Endothelial cell of umbilical vein (primary cell): ENCODE measurements around the gene C5AR2. TPM values are rescaled to one million over a fixed set of nuclear protein-coding genes. Genes with fewer than 3 reads are reported as not detected.
A peak's percentile ranks its signal among the peaks of the same experiment; 100 is the strongest.

ENCODE experiments used
- BruUV-seq: library from RNA; stranded (reverse); fragments of 400-500 nt; replicated peaks from 2 replicates; lab custom pipeline; 2021; lab: Mats Ljungman, UMichigan
- CTCF ChIA-PET: fragments of 300-600, 350-600 bp; sonication (Branson Sonifier 250); formaldehyde crosslinking; loops from one replicate; lab custom pipeline; 2021; ENCODE audit warnings: antibody characterized with exemption, inconsistent platforms; lab: Charles Lee
- POLR2A ChIA-PET: fragments of 300-600, 350-600 bp; sonication (Branson Sonifier 250); formaldehyde crosslinking; loops from one replicate; lab custom pipeline; 2021; ENCODE audit warnings: antibody characterized with exemption, inconsistent platforms; lab: Charles Lee
- DNase-seq: peaks from one replicate; pipeline ENCODE4 v3.0.0-alpha.2; 2011; ENCODE audit warnings: low read depth, low spot score
- FAIRE-seq: peaks from 2 replicates; lab custom pipeline; 2011; peaks lifted over from hg19 to GRCh38; lab: Jason Lieb, UNC
- H2AFZ ChIP-seq: 2 replicates; pipeline ENCODE4 v1.6.0; 2012; ENCODE audit warnings: low read depth, low read length, control low read depth, inconsistent platforms
- H3K27ac ChIP-seq: 2 replicates; pipeline ENCODE4 v1.5.1; 2011; ENCODE audit warnings: low read depth, mild to moderate bottlenecking, control low read depth, low read length, moderate library complexity; ENCODE audit not compliant: insufficient read depth
- H3K27me3 ChIP-seq, 2 experiments: 2 replicates each; pipeline versions ENCODE4 v1.6.0 to v1.6.1; 2011; ENCODE audit warnings: low read length in 2 of 2, mixed read lengths in 1 of 2; ENCODE audit not compliant: control insufficient read depth in 2 of 2, insufficient read depth in 2 of 2
- H3K36me3 ChIP-seq, 2 experiments: 2 replicates in 1 of 2; 3 replicates in 1 of 2; pipeline ENCODE4 v1.5.1; 2011; ENCODE audit warnings: low read length in 2 of 2, mild to moderate bottlenecking in 1 of 2, moderate library complexity in 1 of 2; ENCODE audit not compliant: control insufficient read depth in 2 of 2, insufficient read depth in 2 of 2; ENCODE audit errors: extremely low read depth in 1 of 2
- H3K4me1 ChIP-seq: 3 replicates; pipeline ENCODE4 v1.5.1; 2011; ENCODE audit warnings: mild to moderate bottlenecking, low read length; ENCODE audit not compliant: control insufficient read depth, insufficient read depth; ENCODE audit errors: extremely low read depth
- H3K4me2 ChIP-seq: 2 replicates; pipeline ENCODE4 v1.6.1; 2011; ENCODE audit warnings: low read length, control low read depth, mixed read lengths; ENCODE audit not compliant: insufficient read depth
- H3K4me3 ChIP-seq, 3 experiments: fragments of 200-600 bp in 1 of 3; sonication (generic), shearing (Covaris generic) in 1 of 3; replicated peaks in 1 of 3; 2 replicates each; pipeline ENCODE4 v1.5.1; 2011 to 2016; ENCODE audit warnings: control low read depth in 3 of 3, low read length in 3 of 3, mild to moderate bottlenecking in 2 of 3, inconsistent platforms in 1 of 3, low read depth in 1 of 3, moderate library complexity in 1 of 3; ENCODE audit not compliant: insufficient read depth in 1 of 3
- H3K79me2 ChIP-seq: 2 replicates; pipeline ENCODE4 v1.6.0; 2012; ENCODE audit warnings: low read length, inconsistent platforms; ENCODE audit not compliant: control insufficient read depth, insufficient read depth
- H3K9ac ChIP-seq: replicated peaks from 2 replicates; pipeline ENCODE3; 2011; ENCODE audit warnings: low read length, control low read depth; ENCODE audit not compliant: insufficient read depth; ENCODE audit errors: extremely low read depth
- H3K9me1 ChIP-seq: replicated peaks from 3 replicates; pipeline ENCODE4 v1.6.0; 2011; ENCODE audit warnings: mild to moderate bottlenecking, low read length; ENCODE audit not compliant: control insufficient read depth, insufficient read depth; ENCODE audit errors: extremely low read depth
- H3K9me3 ChIP-seq: replicated peaks from 2 replicates; pipeline ENCODE4 v1.5.1; 2012; ENCODE audit warnings: low read length, inconsistent platforms; ENCODE audit not compliant: control insufficient read depth, insufficient read depth
- H4K20me1 ChIP-seq: replicated peaks from 2 replicates; pipeline ENCODE3; 2011; ENCODE audit warnings: mild to moderate bottlenecking, low read length; ENCODE audit not compliant: control insufficient read depth, insufficient read depth; ENCODE audit errors: extremely low read depth
- CTCF ChIP-seq, 2 donors: IDR thresholded peaks; 1 replicate in 1 of 2; 2 replicates in 1 of 2; pipeline ENCODE4 v1.5.1; 2011; ENCODE audit warnings: low read length in 2 of 2, mild to moderate bottlenecking in 2 of 2, moderate library complexity in 2 of 2, control low read depth in 1 of 2, inconsistent platforms in 1 of 2, low read depth in 1 of 2; ENCODE audit not compliant: insufficient read depth in 1 of 2; ENCODE audit errors: extremely low read depth in 1 of 2
- FOS ChIP-seq: IDR thresholded peaks from 2 replicates; pipeline ENCODE4 v1.6.1; 2011; ENCODE audit warnings: mild to moderate bottlenecking, low read length, moderate library complexity, borderline replicate concordance; ENCODE audit not compliant: insufficient read depth
- MAX ChIP-seq: IDR thresholded peaks from 2 replicates; pipeline ENCODE4 v1.6.1; 2011; ENCODE audit not compliant: insufficient read depth, insufficient read length
- MYC ChIP-seq: IDR thresholded peaks from one replicate; pipeline ENCODE4 v1.6.1; 2011; ENCODE audit warnings: mild to moderate bottlenecking, low read depth, low read length
- POLR2A ChIP-seq: IDR thresholded peaks from 2 replicates; pipeline ENCODE4 v1.6.1; 2012; ENCODE audit warnings: low read depth, mild to moderate bottlenecking, control low read depth, low read length
- POLR2AphosphoS5 ChIP-seq: IDR thresholded peaks from 2 replicates; pipeline ENCODE4 v1.6.1; 2012; ENCODE audit warnings: low read depth, mild to moderate bottlenecking, control low read depth, low read length, moderate library complexity; ENCODE audit not compliant: insufficient read depth
- dilution Hi-C: fragments of 300-500 bp; cut with MboI; formaldehyde crosslinking; loops from one replicate; pipeline ENCODE4 v1.15.0; 2019; ENCODE audit warnings: low sequenced_read_pairs; ENCODE audit not compliant: extremely low pct_ligation_motif_present
- intact Hi-C: fragments of 100-400 bp; cut with micrococcal nuclease; formaldehyde crosslinking; loops from one replicate; pipeline ENCODE4 v1.10.0; 2022
- polyA plus RNA-seq, 4 experiments: library from polyadenylated mRNA; depleted of rRNA in 3 of 4; stranded (reverse) in 3 of 4; unstranded in 1 of 4; fragments of >200 nt; gene quantifications; 2 replicates each; pipeline versions ENCODE4 v1.2.1 to v1.2.3, GENCODE V29; 2011 to 2012; ENCODE audit warnings: missing spikeins in 1 of 4
- total RNA-seq: library from RNA; stranded (reverse); gene quantifications from 2 replicates; pipeline ENCODE4 v1.2.3, GENCODE V29; 2021

C5AR2 gene
- total and polyA plus RNA-seq, 2 donors (not counting 3 experiments of a cell fraction or from before 2014, with no cell fraction given), result not detected

- dilution Hi-C loops, result no loop called here
Observed at GRCh38 chr19:47348819-47349795, 17.1 kb downstream of the C5AR2 start, which contains the start of gene DHX34. TSS of gene DHX34 (plus strand) at chr19:47349315. CDS start at chr19:47353031, 3,716 bp downstream.

More at GRCh38 chr19:47348819-47349795, 17.1 kb downstream of the C5AR2 start, which contains the start of gene DHX34:
- Histone ChIP-seq H3K4me2 (peak within 1 kb of the TSS; percentile 73), H3K4me1 (peaks cover 6% of the 10 kb centered on the region), H3K9me3 (no peaks in the 10 kb centered on the region), H3K27ac (no peak within 1 kb of the TSS), H3K27me3 (no peaks in the 10 kb centered on the region), H3K9me1 (no peaks in the 10 kb centered on the region), H2AFZ (peak within 1 kb of the TSS; percentile 61), H3K9ac (peak within 1 kb of the TSS; percentile 17), H3K4me3 (peak within 1 kb of the TSS; percentile 44 to 55 (median 53)), H3K79me2 (peaks cover 19% of the 10 kb centered on the region), H3K36me3 (peaks cover 0 to 9% of the 10 kb centered on the region in 2 experiments), H4K20me1 (no peaks in the 10 kb centered on the region)
- intact Hi-C loops, result loop anchor here (1.0 to 5.0 kb wide), 3 partner anchors 15 to 263 kb away; partner anchors contain the start of gene INAFM1
- BruUV-seq, result no TSS peak
- DNase-seq (peak; percentile 100), FAIRE-seq (peak; percentile 99)
- ChIA-PET CTCF (interaction anchor here (0.6 to 2.6 kb wide), 33 partner anchors 8 to 377 kb away, joined by 3 to 25 read pairs (median 5); partner anchors contain the start of genes INAFM1 and KPTN), POLR2A (interaction anchor here (0.6 to 1.0 kb wide), 3 partner anchors 33 to 51 kb away, joined by 3 to 4 read pairs (median 4); no protein-coding TSS in a partner anchor)
- no peak for TF ChIP-seq FOS
- TF ChIP-seq CTCF (IDR thresholded peaks at IDR 0.05; ENCODE audit: extremely low read depth in 1 of 2, insufficient read depth in 1 of 2, low read depth in 1 of 2, low read length in 2 of 2), result peak; percentile 99 to 100
- peak; percentile 58 for TF ChIP-seq MAX
- TF ChIP-seq MYC, result peak; percentile 5
- TF ChIP-seq POLR2AphosphoS5, result peak; percentile 82
- peak; percentile 79 for TF ChIP-seq POLR2A
